H1 (cell line): ENCODE measurements around the gene PRMT6. TPM values are rescaled to one million over a fixed set of nuclear protein-coding genes. Genes with fewer than 3 reads are reported as not detected.

Source experiments
- ASH2L ChIP-seq: fragments of 200-600, 300-600 bp; sonication (generic); IDR thresholded peaks from one replicate; pipeline ENCODE4 v1.7.1; 2017; ENCODE audit warnings: low read length
- CTBP2 ChIP-seq: IDR thresholded peaks from 2 replicates; pipeline ENCODE4 v1.7.0; 2011; ENCODE audit warnings: borderline replicate concordance, mild to moderate bottlenecking, moderate library complexity, mixed read lengths, low read length; ENCODE audit not compliant: insufficient read depth, insufficient read length
- FOSL1 ChIP-seq: IDR thresholded peaks from 2 replicates; pipeline ENCODE4 v1.6.1; 2011; ENCODE audit warnings: mild to moderate bottlenecking, low read depth, low read length, moderate library complexity; ENCODE audit not compliant: insufficient read depth
- KDM4A ChIP-seq: IDR thresholded peaks from one replicate; pipeline ENCODE4 v1.7.1; 2012; ENCODE audit warnings: low read depth, mild to moderate bottlenecking, moderate library complexity, low read length, inconsistent platforms; ENCODE audit not compliant: severe bottlenecking
- NANOG ChIP-seq: IDR thresholded peaks from 2 replicates; pipeline ENCODE4 v1.6.1; 2011; ENCODE audit warnings: low read length, low read depth, mild to moderate bottlenecking, inconsistent platforms; ENCODE audit not compliant: insufficient read depth, poor library complexity, severe bottlenecking
- PHF8 ChIP-seq: fragments of 200-600 bp; sonication (generic); conservative IDR thresholded peaks from 2 replicates; pipeline ENCODE4 v1.7.1; 2012; ENCODE audit warnings: low read depth, mild to moderate bottlenecking, inconsistent platforms, low read length, moderate library complexity
- SIX5 ChIP-seq: IDR thresholded peaks from 2 replicates; pipeline ENCODE4 v1.6.1; 2011; ENCODE audit warnings: mild to moderate bottlenecking, low read depth, low read length
- TBP ChIP-seq: IDR thresholded peaks from 2 replicates; pipeline ENCODE4 v1.6.1; 2011; ENCODE audit warnings: low read depth, low read length, improper control_type of control experiment
- TEAD4 ChIP-seq: IDR thresholded peaks from 2 replicates; pipeline ENCODE4 v1.6.1; 2012; ENCODE audit warnings: low read depth, low read length, inconsistent platforms, mixed read lengths
- ZNF274 ChIP-seq: IDR thresholded peaks from 2 replicates; pipeline ENCODE4 v1.7.0; 2012; ENCODE audit warnings: low read length, borderline replicate concordance; ENCODE audit errors: extremely low read depth
- polyA plus RNA-seq, 7 experiments: library from polyadenylated mRNA; depleted of rRNA in 3 of 7; stranded (reverse) in 5 of 7; unstranded in 2 of 7; fragments of >200 nt in 5 of 7; fragments of 200-250 nt in 2 of 7; gene quantifications; 1 replicate in 5 of 7; 2 replicates in 1 of 7; 4 replicates in 1 of 7; pipeline versions ENCODE4 v1.2.1 to v1.2.3, GENCODE V29; 2011 to 2013; ENCODE audit warnings: missing spikeins in 2 of 7, mixed read lengths in 2 of 7
- total RNA-seq: library from RNA; stranded (reverse); fragmentation: NEBNext Ultra II Directional; extraction: Animal tissue kit (Norgen Biotek cat#: 25700); gene quantifications from 2 replicates; pipeline ENCODE4 v1.2.1, GENCODE V29; 2021
- TF ChIP-seq, protein P1 (sequence below): fragments of 300-600 bp; sonication (generic); IDR thresholded peaks from 2 replicates; pipeline ENCODE4 v1.7.1; 2012; ENCODE audit warnings: low read length, moderate library complexity, mild to moderate bottlenecking, inconsistent platforms; ENCODE audit not compliant: insufficient replicate concordance
- TF ChIP-seq, protein P2 (sequence below): IDR thresholded peaks from 2 replicates; pipeline ENCODE4 v1.6.1; 2012; ENCODE audit warnings: inconsistent platforms

The PRMT6 gene
- total and polyA plus RNA-seq, 2 of the 8 experiments (the other 6 are each of a cell fraction or from before 2014, with no cell fraction given): 23.6 to 38.2 TPM

DNA sequence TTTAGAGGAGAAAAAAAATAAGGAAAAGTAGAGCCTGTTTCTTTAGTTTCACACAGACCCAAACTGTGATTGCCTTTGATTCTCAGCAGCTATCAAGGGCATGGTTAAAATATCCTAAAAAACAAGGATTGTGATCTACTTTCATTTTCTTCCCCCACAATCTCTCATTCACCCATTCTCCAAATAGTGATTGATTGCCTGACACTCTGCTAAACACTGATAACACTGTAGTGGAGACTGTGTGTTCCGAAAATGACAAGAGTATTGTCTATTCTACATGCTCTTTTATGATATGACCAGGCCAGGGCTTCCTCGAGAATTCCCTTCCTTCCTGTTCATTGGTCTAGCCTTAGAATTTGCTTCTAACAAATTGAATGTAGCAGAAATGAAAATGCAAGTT, 40.2 kb downstream of the PRMT6 start (continued):
- TF ChIP-seq, protein P1, sequence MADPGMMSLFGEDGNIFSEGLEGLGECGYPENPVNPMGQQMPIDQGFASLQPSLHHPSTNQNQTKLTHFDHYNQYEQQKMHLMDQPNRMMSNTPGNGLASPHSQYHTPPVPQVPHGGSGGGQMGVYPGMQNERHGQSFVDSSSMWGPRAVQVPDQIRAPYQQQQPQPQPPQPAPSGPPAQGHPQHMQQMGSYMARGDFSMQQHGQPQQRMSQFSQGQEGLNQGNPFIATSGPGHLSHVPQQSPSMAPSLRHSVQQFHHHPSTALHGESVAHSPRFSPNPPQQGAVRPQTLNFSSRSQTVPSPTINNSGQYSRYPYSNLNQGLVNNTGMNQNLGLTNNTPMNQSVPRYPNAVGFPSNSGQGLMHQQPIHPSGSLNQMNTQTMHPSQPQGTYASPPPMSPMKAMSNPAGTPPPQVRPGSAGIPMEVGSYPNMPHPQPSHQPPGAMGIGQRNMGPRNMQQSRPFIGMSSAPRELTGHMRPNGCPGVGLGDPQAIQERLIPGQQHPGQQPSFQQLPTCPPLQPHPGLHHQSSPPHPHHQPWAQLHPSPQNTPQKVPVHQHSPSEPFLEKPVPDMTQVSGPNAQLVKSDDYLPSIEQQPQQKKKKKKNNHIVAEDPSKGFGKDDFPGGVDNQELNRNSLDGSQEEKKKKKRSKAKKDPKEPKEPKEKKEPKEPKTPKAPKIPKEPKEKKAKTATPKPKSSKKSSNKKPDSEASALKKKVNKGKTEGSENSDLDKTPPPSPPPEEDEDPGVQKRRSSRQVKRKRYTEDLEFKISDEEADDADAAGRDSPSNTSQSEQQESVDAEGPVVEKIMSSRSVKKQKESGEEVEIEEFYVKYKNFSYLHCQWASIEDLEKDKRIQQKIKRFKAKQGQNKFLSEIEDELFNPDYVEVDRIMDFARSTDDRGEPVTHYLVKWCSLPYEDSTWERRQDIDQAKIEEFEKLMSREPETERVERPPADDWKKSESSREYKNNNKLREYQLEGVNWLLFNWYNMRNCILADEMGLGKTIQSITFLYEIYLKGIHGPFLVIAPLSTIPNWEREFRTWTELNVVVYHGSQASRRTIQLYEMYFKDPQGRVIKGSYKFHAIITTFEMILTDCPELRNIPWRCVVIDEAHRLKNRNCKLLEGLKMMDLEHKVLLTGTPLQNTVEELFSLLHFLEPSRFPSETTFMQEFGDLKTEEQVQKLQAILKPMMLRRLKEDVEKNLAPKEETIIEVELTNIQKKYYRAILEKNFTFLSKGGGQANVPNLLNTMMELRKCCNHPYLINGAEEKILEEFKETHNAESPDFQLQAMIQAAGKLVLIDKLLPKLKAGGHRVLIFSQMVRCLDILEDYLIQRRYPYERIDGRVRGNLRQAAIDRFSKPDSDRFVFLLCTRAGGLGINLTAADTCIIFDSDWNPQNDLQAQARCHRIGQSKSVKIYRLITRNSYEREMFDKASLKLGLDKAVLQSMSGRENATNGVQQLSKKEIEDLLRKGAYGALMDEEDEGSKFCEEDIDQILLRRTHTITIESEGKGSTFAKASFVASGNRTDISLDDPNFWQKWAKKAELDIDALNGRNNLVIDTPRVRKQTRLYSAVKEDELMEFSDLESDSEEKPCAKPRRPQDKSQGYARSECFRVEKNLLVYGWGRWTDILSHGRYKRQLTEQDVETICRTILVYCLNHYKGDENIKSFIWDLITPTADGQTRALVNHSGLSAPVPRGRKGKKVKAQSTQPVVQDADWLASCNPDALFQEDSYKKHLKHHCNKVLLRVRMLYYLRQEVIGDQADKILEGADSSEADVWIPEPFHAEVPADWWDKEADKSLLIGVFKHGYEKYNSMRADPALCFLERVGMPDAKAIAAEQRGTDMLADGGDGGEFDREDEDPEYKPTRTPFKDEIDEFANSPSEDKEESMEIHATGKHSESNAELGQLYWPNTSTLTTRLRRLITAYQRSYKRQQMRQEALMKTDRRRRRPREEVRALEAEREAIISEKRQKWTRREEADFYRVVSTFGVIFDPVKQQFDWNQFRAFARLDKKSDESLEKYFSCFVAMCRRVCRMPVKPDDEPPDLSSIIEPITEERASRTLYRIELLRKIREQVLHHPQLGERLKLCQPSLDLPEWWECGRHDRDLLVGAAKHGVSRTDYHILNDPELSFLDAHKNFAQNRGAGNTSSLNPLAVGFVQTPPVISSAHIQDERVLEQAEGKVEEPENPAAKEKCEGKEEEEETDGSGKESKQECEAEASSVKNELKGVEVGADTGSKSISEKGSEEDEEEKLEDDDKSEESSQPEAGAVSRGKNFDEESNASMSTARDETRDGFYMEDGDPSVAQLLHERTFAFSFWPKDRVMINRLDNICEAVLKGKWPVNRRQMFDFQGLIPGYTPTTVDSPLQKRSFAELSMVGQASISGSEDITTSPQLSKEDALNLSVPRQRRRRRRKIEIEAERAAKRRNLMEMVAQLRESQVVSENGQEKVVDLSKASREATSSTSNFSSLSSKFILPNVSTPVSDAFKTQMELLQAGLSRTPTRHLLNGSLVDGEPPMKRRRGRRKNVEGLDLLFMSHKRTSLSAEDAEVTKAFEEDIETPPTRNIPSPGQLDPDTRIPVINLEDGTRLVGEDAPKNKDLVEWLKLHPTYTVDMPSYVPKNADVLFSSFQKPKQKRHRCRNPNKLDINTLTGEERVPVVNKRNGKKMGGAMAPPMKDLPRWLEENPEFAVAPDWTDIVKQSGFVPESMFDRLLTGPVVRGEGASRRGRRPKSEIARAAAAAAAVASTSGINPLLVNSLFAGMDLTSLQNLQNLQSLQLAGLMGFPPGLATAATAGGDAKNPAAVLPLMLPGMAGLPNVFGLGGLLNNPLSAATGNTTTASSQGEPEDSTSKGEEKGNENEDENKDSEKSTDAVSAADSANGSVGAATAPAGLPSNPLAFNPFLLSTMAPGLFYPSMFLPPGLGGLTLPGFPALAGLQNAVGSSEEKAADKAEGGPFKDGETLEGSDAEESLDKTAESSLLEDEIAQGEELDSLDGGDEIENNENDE: no peak
- TF ChIP-seq, protein P2, sequence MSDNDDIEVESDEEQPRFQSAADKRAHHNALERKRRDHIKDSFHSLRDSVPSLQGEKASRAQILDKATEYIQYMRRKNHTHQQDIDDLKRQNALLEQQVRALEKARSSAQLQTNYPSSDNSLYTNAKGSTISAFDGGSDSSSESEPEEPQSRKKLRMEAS: no peak
- TF ChIP-seq ZNF274 (no peak), TEAD4 (no peak), TBP (no peak), SIX5 (no peak), FOSL1 (no peak), KDM4A (no peak), ASH2L (no peak), NANOG (no peak), PHF8 (no peak), CTBP2 (no peak)
